Right forelimb (tissue), 1 donor: Measurements from ENCODE around the gene ZNF81.
"Not testable (repeated sequence)": the region's sequence is repeated elsewhere in the genome, so short reads cannot be mapped to it uniquely, and the experiment has no call there.

Experiments
- DNase-seq: peaks from one replicate; pipeline ENCODE4 v3.0.0-alpha.2; 2018

The ZNF81 gene

GRCh38 chrX:47936940-47937317 lies 100.2 kb downstream of the ZNF81 start:
- DNase-seq, result no peak

- no peak for DNase-seq
Observed at GRCh38 chrX:47940448-47940847, 103.7 kb downstream of the ZNF81 start.

GRCh38 chrX:47941423-47941822 lies 104.7 kb downstream of the ZNF81 start:
- no peak for DNase-seq

- DNase-seq, result not testable (repeated sequence)
Observed at GRCh38 chrX:47955295-47955694, 118.6 kb downstream of the ZNF81 start.

- DNase-seq, result no peak
Observed at GRCh38 chrX:47956016-47956415, 119.3 kb downstream of the ZNF81 start.

- DNase-seq, result not testable (repeated sequence)
Observed at GRCh38 chrX:47958206-47958605, 121.5 kb downstream of the ZNF81 start.

- DNase-seq, result no peak
Observed at GRCh38 chrX:47958761-47959342, 122.2 kb downstream of the ZNF81 start.

- DNase-seq, result no peak
Observed at GRCh38 chrX:47960406-47960805, 123.7 kb downstream of the ZNF81 start.

- not testable (repeated sequence) for DNase-seq
Observed at GRCh38 chrX:47961830-47962229, 125.1 kb downstream of the ZNF81 start.

- DNase-seq, result not testable (repeated sequence)
Observed at GRCh38 chrX:47965526-47965925, 128.8 kb downstream of the ZNF81 start.
